Suprapubic skin (tissue), 3 donors: ENCODE data around the gene MAPRE3.

Experiments
- CTCF ChIP-seq, 2 donors: fragments of 200-600 bp in 1 of 2; fragments of 450-650 bp in 1 of 2; sonication (generic) in 1 of 2; IDR thresholded peaks; one replicate each; pipeline ENCODE4 v1.5.1; 2016 to 2019; ENCODE audit warnings: antibody characterized with exemption in 2 of 2, mild to moderate bottlenecking in 1 of 2, moderate library complexity in 1 of 2
- POLR2A ChIP-seq, 2 donors: fragments of 450-650 bp; IDR thresholded peaks; one replicate each; pipeline ENCODE4 v1.6.1; 2017; ENCODE audit warnings: antibody characterized with exemption in 2 of 2, mild to moderate bottlenecking in 2 of 2, moderate library complexity in 2 of 2

- TF ChIP-seq POLR2A (IDR thresholded peaks at IDR 0.05) (no peak), CTCF (IDR thresholded peaks at IDR 0.05) (no peak)
Observed at GRCh38 chr2:26968001-26968400, 2.4 kb upstream of the MAPRE3 start.
